T-helper 1 cell treated with Interleukin-12 subunit alpha and Interleukin-12 subunit beta and Interleukin-4 antibody, amounts not matched to agents 30 μg/mL and 1 μg/mL, for 36 hours (primary cell): ENCODE measurements around the gene DNAI4.
"Not testable (repeated sequence)": the region's sequence is repeated elsewhere in the genome, so short reads cannot be mapped to it uniquely, and the experiment has no call there.

Experiments
- H3K27ac Mint-ChIP-seq: one replicate; pipeline ENCODE4 v1.8.0; 2021; ENCODE audit warnings: mild to moderate bottlenecking, mixed read lengths
- H3K27me3 Mint-ChIP-seq: one replicate; pipeline ENCODE4 v1.8.0; 2021; ENCODE audit warnings: low read depth, mixed read lengths
- H3K36me3 Mint-ChIP-seq: one replicate; pipeline ENCODE4 v1.8.0; 2021; ENCODE audit warnings: low read depth, mixed read lengths
- H3K4me1 Mint-ChIP-seq: one replicate; pipeline ENCODE4 v1.8.0; 2021; ENCODE audit warnings: low read depth, mixed read lengths
- H3K4me3 Mint-ChIP-seq: one replicate; pipeline ENCODE4 v1.8.0; 2021; ENCODE audit warnings: mild to moderate bottlenecking, moderate library complexity, mixed read lengths
- H3K9me3 Mint-ChIP-seq: one replicate; pipeline ENCODE4 v1.8.0; 2021; ENCODE audit warnings: mixed read lengths

DNAI4 gene

DNA sequence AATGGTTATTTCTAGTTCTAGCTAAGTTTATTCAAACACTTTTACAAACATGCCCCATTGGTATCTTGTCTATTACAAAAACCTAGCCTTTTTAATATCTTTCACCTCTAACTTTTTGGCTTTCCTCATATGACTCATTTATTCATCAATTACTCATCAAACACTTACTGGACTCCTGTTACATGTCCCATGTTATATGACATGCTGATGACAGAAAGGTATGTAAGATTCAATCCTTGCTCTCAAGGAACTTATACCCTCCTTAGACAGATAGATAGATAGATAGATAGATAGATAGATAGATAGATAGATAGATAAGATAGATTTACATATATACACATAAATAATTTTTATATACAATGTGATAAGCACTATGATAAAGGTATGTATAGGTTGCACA, 89.7 kb downstream of the DNAI4 start:
- Mint-ChIP-seq H3K4me3 (no peak overlapping the region), H3K4me1 (no peaks in the 10 kb centered on the region), H3K9me3 (no peaks in the 10 kb centered on the region), H3K27me3 (peaks cover 13% of the 10 kb centered on the region), H3K27ac (no peak overlapping the region), H3K36me3 (no peaks in the 10 kb centered on the region)

DNA sequence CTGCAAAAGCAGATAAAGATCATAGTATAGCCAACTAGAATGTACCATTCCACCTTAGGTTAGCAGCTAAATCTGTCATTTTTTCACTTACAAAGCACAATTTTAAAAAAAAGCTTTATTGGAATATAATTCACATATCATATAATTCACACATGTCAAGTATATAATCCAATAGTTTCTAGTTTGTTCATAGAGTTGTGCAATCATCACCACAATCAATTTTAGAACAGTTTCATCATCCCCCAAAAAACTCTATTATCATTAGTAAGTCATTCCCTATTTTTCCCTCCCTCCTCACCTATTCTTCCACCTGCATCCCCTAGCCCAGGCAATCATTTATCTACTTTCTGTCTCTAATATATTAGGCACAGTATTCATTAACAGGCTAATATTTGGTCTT, 91.5 kb downstream of the DNAI4 start:
- peaks cover 18% of the 10 kb centered on the region for H3K27me3 Mint-ChIP-seq

DNA sequence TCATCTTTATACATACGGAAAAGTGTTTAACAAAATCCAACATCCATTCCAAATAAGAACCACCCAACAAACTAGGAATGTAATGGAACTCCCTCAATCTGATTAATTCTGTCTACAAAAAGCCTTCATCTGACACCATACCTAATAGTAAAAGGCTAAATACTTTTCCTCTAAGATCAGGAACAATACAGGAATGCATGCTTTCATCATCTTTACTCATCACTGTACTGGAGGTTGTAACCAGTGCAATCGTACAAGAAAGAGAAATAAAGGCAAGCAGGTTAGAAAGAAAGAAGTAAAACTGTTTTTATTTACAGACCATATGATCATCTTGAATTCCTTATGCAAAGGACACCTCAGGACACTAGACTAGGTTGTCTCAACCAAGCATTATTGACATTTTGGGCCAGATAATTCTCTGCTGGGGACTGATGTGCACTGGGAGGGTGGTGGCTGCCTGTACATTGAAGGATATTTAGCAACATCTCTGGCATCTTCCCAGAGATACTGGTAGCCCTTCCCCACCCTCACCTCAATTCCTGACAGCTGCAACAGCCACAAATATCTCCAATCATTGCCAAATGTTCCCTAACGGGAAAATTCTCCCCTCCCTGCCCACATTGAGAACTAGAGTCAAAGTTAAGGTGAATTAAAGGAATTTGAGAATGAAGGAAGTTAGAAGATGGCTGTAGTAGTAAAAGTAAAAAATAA, 93.0 kb downstream of the DNAI4 start:
- Mint-ChIP-seq H3K27ac (no peak overlapping the region), H3K4me1 (no peaks in the 10 kb centered on the region), H3K9me3 (no peaks in the 10 kb centered on the region), H3K4me3 (no peak overlapping the region), H3K36me3 (no peaks in the 10 kb centered on the region), H3K27me3 (peaks cover 16% of the 10 kb centered on the region)

More for the DNA sequence above, 91.5 kb downstream of the DNAI4 start:
- H3K4me3 Mint-ChIP-seq: no peak overlapping the region
- H3K36me3 Mint-ChIP-seq: no peaks in the 10 kb centered on the region
- H3K9me3 Mint-ChIP-seq: no peaks in the 10 kb centered on the region
- H3K27ac Mint-ChIP-seq: no peak overlapping the region
- no peaks in the 10 kb centered on the region for H3K4me1 Mint-ChIP-seq

- Mint-ChIP-seq H3K27ac (no peak overlapping the region), H3K27me3 (peaks cover 5% of the 10 kb centered on the region), H3K9me3 (no peaks in the 10 kb centered on the region), H3K4me3 (no peak overlapping the region), H3K36me3 (no peaks in the 10 kb centered on the region), H3K4me1 (no peaks in the 10 kb centered on the region)
These were observed 99.9 kb downstream of the DNAI4 start for GRCh38 chr1:66824771-66825170.

DNA sequence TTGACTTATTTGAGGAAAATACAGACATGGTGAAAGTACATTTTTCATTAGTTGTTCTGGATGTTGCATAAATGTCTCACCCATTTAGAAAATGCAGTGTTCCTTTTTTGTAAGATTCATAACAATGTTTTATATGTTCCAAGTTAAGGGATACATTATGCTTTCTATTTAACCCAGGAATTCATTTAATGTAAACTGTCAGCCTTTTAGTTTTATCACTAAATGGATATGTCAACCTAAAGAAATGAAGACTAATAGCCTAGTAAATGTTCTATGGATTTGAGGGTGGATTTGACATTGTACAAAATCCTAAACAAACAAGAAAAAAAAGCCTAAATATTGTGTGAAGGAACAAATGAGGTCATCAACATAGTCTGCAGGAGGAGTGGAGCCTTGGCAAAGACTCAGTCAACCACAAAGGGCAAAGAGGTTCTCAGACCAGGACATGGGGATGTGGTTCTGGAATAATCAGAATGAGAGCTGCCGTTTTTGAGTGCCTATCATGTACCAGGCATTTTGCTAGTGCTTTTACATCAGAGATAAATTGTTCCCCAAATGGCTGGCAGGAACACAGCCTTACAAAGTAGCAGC, 114.8 kb downstream of the DNAI4 start:
- H3K9me3 Mint-ChIP-seq: peaks cover 4% of the 10 kb centered on the region
- H3K27me3 Mint-ChIP-seq: peaks cover 4% of the 10 kb centered on the region
- H3K4me1 Mint-ChIP-seq: no peaks in the 10 kb centered on the region
- H3K27ac Mint-ChIP-seq: no peak overlapping the region
- H3K4me3 Mint-ChIP-seq: no peak overlapping the region
- H3K36me3 Mint-ChIP-seq: peaks cover 2% of the 10 kb centered on the region

DNA sequence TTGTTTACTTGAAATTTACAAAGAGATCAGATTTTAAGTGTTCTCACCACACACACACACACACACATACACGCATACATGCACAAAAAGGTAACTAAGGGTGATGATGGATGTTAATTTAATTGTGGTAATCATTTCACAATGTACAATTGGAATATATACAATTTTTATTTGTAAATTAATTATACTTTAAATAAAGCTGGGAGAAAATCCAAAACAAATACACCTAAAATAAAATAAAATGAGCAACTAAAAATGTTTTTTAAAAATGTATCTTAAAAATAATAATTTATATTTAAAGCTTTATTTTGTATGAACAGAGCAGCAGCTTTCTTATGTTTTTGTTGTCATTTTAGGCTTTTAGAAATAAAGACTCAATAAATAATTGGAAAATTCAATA, 115.4 kb downstream of the DNAI4 start:
- no peak overlapping the region for H3K27ac Mint-ChIP-seq
- H3K9me3 Mint-ChIP-seq: peaks cover 4% of the 10 kb centered on the region
- peaks cover 4% of the 10 kb centered on the region for H3K27me3 Mint-ChIP-seq
- H3K36me3 Mint-ChIP-seq: peaks cover 2% of the 10 kb centered on the region
- H3K4me1 Mint-ChIP-seq: no peaks in the 10 kb centered on the region
- H3K4me3 Mint-ChIP-seq: no peak overlapping the region

GRCh38 chr1:66795839-66796238, 128.8 kb downstream of the DNAI4 start:
- not testable (repeated sequence) for H3K36me3 Mint-ChIP-seq, H3K4me1 Mint-ChIP-seq, H3K9me3 Mint-ChIP-seq, H3K27ac Mint-ChIP-seq, H3K27me3 Mint-ChIP-seq, H3K4me3 Mint-ChIP-seq

- peaks cover 5% of the 10 kb centered on the region for H3K9me3 Mint-ChIP-seq
These were observed 132.7 kb downstream of the DNAI4 start for GRCh38 chr1:66791621-66792610.

DNA sequence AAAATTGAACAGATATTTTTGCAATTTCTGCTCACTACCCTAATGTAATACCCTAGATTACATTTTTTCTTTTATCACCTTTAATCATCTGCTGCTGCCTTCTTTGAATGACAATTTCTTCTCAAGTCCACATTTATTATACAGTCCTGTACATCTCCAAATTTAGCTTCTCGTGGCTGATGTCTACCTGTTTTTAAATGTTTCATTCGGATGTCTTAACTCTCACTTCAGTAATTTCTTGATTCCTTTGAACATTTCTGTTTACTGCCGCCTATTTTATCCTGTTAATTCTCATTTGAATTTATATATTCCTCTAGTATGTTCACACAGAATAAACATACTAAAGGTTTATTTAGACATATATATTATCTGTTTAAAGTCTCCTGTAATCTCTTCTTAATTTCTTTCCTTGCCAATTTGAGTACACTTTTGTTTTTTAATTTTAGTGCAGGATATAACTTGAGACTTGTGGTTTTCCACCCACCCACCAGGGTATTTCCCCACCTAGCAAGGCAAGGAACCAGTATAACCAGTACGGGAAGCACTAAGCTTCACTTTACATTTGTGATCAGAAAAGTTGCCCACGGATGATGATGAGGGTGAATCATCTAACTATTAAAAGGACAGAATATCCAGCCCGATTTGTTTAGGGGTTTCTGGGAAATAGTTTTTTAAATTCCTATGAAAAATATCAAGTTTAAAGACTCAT, 136.3 kb downstream of the DNAI4 start:
- H3K27ac Mint-ChIP-seq: peak overlapping the region; percentile 74
- no peaks in the 10 kb centered on the region for H3K27me3 Mint-ChIP-seq
- peaks cover 2% of the 10 kb centered on the region for H3K36me3 Mint-ChIP-seq
- H3K4me3 Mint-ChIP-seq: peak overlapping the region; percentile 52
- H3K9me3 Mint-ChIP-seq: peaks cover 5% of the 10 kb centered on the region
- H3K4me1 Mint-ChIP-seq: peaks cover 11% of the 10 kb centered on the region

More at GRCh38 chr1:66791621-66792610, 132.7 kb downstream of the DNAI4 start:
- Mint-ChIP-seq H3K36me3 (no peaks in the 10 kb centered on the region), H3K27me3 (no peaks in the 10 kb centered on the region), H3K4me3 (no peak overlapping the region), H3K4me1 (peaks cover 11% of the 10 kb centered on the region), H3K27ac (no peak overlapping the region)

DNA sequence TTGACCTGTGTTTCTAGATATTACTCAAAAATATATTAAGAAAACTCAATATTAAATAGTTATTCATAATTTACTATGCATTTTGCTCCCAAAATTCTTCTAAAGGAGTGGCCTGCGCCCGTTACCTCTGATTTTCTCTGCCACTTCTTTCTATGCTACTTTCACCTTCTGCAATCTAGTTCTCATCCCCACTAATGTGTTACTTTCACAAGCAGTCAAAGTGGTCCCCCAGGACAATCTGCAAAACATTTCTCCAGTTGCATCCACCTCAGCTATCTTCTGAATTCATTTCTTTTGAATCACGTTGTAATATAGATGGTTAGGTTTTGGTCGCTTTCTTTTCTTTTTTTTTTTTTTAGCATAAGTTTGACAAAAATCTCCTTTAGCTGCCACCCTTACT, 137.0 kb downstream of the DNAI4 start:
- H3K4me1 Mint-ChIP-seq: peaks cover 11% of the 10 kb centered on the region
- H3K36me3 Mint-ChIP-seq: peaks cover 2% of the 10 kb centered on the region
- no peak overlapping the region for H3K27ac Mint-ChIP-seq
- no peak overlapping the region for H3K4me3 Mint-ChIP-seq
- H3K27me3 Mint-ChIP-seq: no peaks in the 10 kb centered on the region
- H3K9me3 Mint-ChIP-seq: peaks cover 5% of the 10 kb centered on the region

GRCh38 chr1:66785800-66786199, 138.9 kb downstream of the DNAI4 start:
- H3K9me3 Mint-ChIP-seq, H3K4me3 Mint-ChIP-seq, H3K27me3 Mint-ChIP-seq, H3K27ac Mint-ChIP-seq, H3K36me3 Mint-ChIP-seq: not testable (repeated sequence)
- H3K4me1 Mint-ChIP-seq: peaks cover 11% of the 10 kb centered on the region

DNA sequence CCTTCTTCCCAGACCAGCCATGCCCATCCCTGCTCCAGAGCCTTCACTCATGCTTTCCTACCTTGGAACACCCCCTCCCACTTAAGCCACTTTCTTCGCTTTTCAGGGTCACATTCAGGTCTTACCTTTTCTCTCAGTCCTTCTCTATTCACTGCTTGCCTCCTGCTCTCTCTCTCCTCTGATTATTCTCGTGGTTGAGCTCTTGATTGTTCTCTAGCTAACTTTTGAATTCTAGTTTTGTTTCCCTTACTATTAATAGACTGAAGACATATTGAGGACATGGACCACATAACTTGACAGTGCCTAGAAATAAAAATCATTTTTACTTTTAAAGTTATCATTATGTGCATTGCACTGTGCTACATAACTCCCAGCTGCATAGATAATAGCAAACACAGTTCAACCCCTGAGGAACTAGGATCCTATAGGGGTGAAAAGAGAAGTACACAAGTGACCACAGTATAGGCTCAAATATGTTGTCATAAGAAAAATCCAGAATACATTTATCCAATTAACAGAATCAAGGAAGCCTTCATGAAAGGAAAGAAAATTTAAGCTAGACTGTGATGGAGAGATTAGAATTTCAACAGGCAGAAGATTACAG, 145.1 kb downstream of the DNAI4 start:
- Mint-ChIP-seq H3K4me1 (no peaks in the 10 kb centered on the region), H3K4me3 (no peak overlapping the region), H3K9me3 (peaks cover 3% of the 10 kb centered on the region), H3K27ac (no peak overlapping the region), H3K36me3 (no peaks in the 10 kb centered on the region), H3K27me3 (peaks cover 9% of the 10 kb centered on the region)

- Mint-ChIP-seq H3K4me3 (no peak overlapping the region), H3K27me3 (peaks cover 9% of the 10 kb centered on the region), H3K27ac (no peak overlapping the region), H3K36me3 (no peaks in the 10 kb centered on the region), H3K4me1 (no peaks in the 10 kb centered on the region), H3K9me3 (peaks cover 3% of the 10 kb centered on the region)
These were observed 145.7 kb downstream of the DNAI4 start for GRCh38 chr1:66778969-66779368.

DNA sequence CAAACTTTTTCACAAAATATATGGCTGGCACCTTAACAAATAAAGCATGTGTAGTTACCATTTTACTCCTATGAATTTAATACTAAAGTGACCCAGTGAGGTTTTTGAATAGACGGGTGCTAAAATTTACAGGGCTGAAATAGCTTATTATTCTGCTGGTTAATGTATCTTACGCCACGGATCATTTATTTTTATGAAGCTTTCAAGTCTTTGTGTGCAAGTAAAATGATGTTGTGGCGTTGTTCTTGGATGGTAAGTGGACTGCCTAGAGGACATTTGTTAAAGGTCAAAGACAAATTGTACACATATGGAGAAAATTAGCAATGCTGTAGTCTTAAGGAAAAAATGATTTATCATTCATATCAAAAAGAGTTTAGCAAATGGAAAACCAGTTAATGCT, 146.4 kb downstream of the DNAI4 start:
- no peak overlapping the region for H3K27ac Mint-ChIP-seq
- peaks cover 3% of the 10 kb centered on the region for H3K9me3 Mint-ChIP-seq
- H3K4me1 Mint-ChIP-seq: no peaks in the 10 kb centered on the region
- no peaks in the 10 kb centered on the region for H3K36me3 Mint-ChIP-seq
- no peak overlapping the region for H3K4me3 Mint-ChIP-seq
- peaks cover 9% of the 10 kb centered on the region for H3K27me3 Mint-ChIP-seq
